ENCODE data around the gene GALNT10. TPM values are rescaled to one million over a fixed set of nuclear protein-coding genes. Genes with fewer than 3 reads are reported as not detected.

The GALNT10 gene
- total and polyA plus RNA-seq, 2 of the 8 experiments (the other 6 are each of a cell fraction or from before 2014, with no cell fraction given): 4.6 to 15.5 TPM

DNA sequence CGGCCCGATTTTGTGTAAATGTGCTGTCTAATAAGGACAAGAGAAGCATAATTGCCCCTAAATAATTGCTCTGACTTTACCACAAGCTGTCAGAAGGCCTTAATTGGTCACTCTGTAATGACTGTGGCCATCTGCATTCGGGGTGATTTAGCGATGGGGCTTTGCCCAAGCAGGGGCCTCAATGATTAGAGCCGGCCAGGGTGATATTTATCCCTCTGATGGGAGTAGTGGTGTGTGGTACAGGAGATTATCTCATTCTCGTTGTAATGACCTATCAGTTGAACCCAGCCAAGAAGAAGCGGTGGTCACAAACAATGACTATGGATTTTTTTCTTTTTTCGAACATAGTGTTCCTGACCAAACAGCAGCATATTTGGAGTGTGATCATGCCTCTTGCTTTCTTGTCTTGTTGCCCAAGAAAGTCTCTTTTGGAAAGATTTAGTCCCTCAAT lies 183.2 kb downstream of the GALNT10 start:
- Histone ChIP-seq H3K9ac (replicated peaks in 1 of 4; ENCODE audit: extremely low read depth in 1 of 4, low read depth in 3 of 4, low read length in 3 of 4) (no peak overlapping the region), H4K8ac (ENCODE audit: extremely low read depth, insufficient read depth, low read length) (no peak overlapping the region), H3K79me2 (ENCODE audit: control insufficient read depth in 1 of 2, insufficient read depth in 2 of 2, low read length in 2 of 2) (no peaks in the 10 kb centered on the region), H3K14ac (ENCODE audit: insufficient read length) (no peak overlapping the region), H2BK5ac (ENCODE audit: low read depth, low read length) (no peak overlapping the region), H3K36me3 (ENCODE audit: control insufficient read depth in 2 of 4, insufficient read depth in 4 of 4, low read length in 3 of 4) (no peaks in the 10 kb centered on the region), H3K56ac (replicated peaks; ENCODE audit: insufficient read length, low read depth, low read length) (no peak overlapping the region), H3K79me1 (ENCODE audit: low read depth, low read length) (no peaks in the 10 kb centered on the region), H2BK15ac (ENCODE audit: low read length) (no peak overlapping the region), H3K4me2 (ENCODE audit: insufficient read depth in 1 of 2, low read depth in 2 of 2, low read length in 2 of 2) (no peak overlapping the region), H2BK20ac (ENCODE audit: low read length) (no peak overlapping the region), H3K23me2 (ENCODE audit: low read depth, low read length) (no peaks in the 10 kb centered on the region), H2BK120ac (replicated peaks; ENCODE audit: low read depth, low read length) (no peak overlapping the region), H2BK12ac (ENCODE audit: low read depth, low read length) (no peak overlapping the region), H3K27me3 (replicated peaks in 1 of 4; ENCODE audit: control insufficient read depth in 3 of 4, extremely low read depth in 1 of 4, insufficient read depth in 3 of 4, low read length in 3 of 4) (no peaks in the 10 kb centered on the region), H3K4me1 (replicated peaks in 1 of 4; ENCODE audit: control insufficient read depth in 3 of 4, insufficient read depth in 4 of 4, low read length in 3 of 4) (peaks cover 5 to 10% (median 7%) of the 10 kb centered on the region in 4 experiments; a peak in 6 of 7 replicates), H4K5ac (ENCODE audit: insufficient read length, low read depth, low read length) (no peak overlapping the region), H2AK5ac (ENCODE audit: low read depth, low read length) (no peak overlapping the region), H3K27ac (ENCODE audit: low read depth, low read length) (no peak overlapping the region), H3K4ac (replicated peaks; ENCODE audit: insufficient read length, low read depth, low read length) (no peak overlapping the region), H3K9me3 (ENCODE audit: insufficient read depth in 2 of 2, low read depth in 1 of 2, low read length in 1 of 2) (no peaks in the 10 kb centered on the region), H2AFZ (ENCODE audit: low read length) (no peak overlapping the region), H3K18ac (ENCODE audit: extremely low read depth, low read length) (no peak overlapping the region), H3K4me3 (ENCODE audit: extremely low read depth in 1 of 4, insufficient read depth in 2 of 4, low read depth in 3 of 4, low read length in 4 of 4) (no peak overlapping the region), H4K91ac (replicated peaks; ENCODE audit: insufficient read length, low read length) (no peak overlapping the region), H3K23ac (ENCODE audit: insufficient read length) (no peak overlapping the region), H4K20me1 (replicated peaks in 1 of 2; ENCODE audit: control insufficient read depth in 1 of 2, insufficient read depth in 2 of 2, low read length in 2 of 2) (no peaks in the 10 kb centered on the region)
- CTCF ChIA-PET (ENCODE audit: partially characterized antibody): interaction anchor here (1.0 to 1.3 kb wide), 3 partner anchors 12 to 42 kb away, joined by 3 to 5 read pairs (median 5); no protein-coding TSS in a partner anchor
- POLR2A ChIA-PET (ENCODE audit: partially characterized antibody): interaction anchor here (0.9 kb wide), 1 partner anchor 181 kb away, joined by 4 read pairs; no protein-coding TSS in a partner anchor
- DNase-seq (ENCODE audit: low read depth in 1 of 2, low spot score in 2 of 2): no peak
- TF ChIP-seq CHD2 (IDR thresholded peaks at IDR 0.05; ENCODE audit: low read length) (no peak), JUN (IDR thresholded peaks at IDR 0.05; ENCODE audit: low read depth, low read length) (no peak), PHF8 (conservative IDR thresholded peaks at IDR 0.05; ENCODE audit: low read depth, low read length) (no peak), CBX5 (IDR thresholded peaks at IDR 0.05; ENCODE audit: low read depth, low read length) (no peak), RAD21 (IDR thresholded peaks at IDR 0.05 in 1 of 2, conservative IDR thresholded peaks at IDR 0.05 in 1 of 2; ENCODE audit: low read depth in 2 of 2, low read length in 2 of 2) (no peak), HDAC2 (IDR thresholded peaks at IDR 0.05; ENCODE audit: borderline replicate concordance in 1 of 2, low read depth in 2 of 2, low read length in 2 of 2) (no peak), TAF7 (optimal IDR thresholded peaks at IDR 0.05; ENCODE audit: borderline replicate concordance, low read depth, low read length) (no peak), CTBP2 (IDR thresholded peaks at IDR 0.05; ENCODE audit: borderline replicate concordance, insufficient read depth, insufficient read length, low read length) (no peak), TCF12 (IDR thresholded peaks at IDR 0.05; ENCODE audit: low read depth, low read length) (no peak)
- TF ChIP-seq, protein P1, sequence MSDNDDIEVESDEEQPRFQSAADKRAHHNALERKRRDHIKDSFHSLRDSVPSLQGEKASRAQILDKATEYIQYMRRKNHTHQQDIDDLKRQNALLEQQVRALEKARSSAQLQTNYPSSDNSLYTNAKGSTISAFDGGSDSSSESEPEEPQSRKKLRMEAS (IDR thresholded peaks at IDR 0.05): no peak
- TF ChIP-seq, protein P2, sequence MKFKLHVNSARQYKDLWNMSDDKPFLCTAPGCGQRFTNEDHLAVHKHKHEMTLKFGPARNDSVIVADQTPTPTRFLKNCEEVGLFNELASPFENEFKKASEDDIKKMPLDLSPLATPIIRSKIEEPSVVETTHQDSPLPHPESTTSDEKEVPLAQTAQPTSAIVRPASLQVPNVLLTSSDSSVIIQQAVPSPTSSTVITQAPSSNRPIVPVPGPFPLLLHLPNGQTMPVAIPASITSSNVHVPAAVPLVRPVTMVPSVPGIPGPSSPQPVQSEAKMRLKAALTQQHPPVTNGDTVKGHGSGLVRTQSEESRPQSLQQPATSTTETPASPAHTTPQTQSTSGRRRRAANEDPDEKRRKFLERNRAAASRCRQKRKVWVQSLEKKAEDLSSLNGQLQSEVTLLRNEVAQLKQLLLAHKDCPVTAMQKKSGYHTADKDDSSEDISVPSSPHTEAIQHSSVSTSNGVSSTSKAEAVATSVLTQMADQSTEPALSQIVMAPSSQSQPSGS (IDR thresholded peaks at IDR 0.05; ENCODE audit: low read length): no peak
- WGBS, 2 experiments (ENCODE audit: extremely low coverage in 1 of 2, insufficient coverage in 1 of 2, insufficient read length in 1 of 2, insufficient replicate concordance in 2 of 2, low coverage in 1 of 2, low lambda C conversion rate in 2 of 2, missing lambda C conversion rate in 1 of 2): 92% methylated on average over 8 of the region's 8 CpGs; no CpG with 5 or more reads in 1 of the 2 experiments
- no peak for FAIRE-seq
